Large intestine (tissue), 3 donors: ENCODE data around the gene GPATCH2. TPM values are rescaled to one million over a fixed set of nuclear protein-coding genes. Genes with fewer than 3 reads are reported as not detected.

Experiments
- DNase-seq, 2 donors: peaks; one replicate each; pipeline versions ENCODE4 v3.0.0 to v3.0.0-alpha.2; 2013
- H3K27ac ChIP-seq: one replicate; pipeline ENCODE4 v1.5.1; 2013; ENCODE audit warnings: low read length
- H3K27me3 ChIP-seq: 2 replicates; pipeline ENCODE4 v1.6.1; 2013; ENCODE audit warnings: low read length; ENCODE audit not compliant: control insufficient read depth, insufficient read depth
- H3K36me3 ChIP-seq: 2 replicates; pipeline ENCODE4 v1.6.1; 2013; ENCODE audit warnings: low read length; ENCODE audit not compliant: control insufficient read depth, insufficient read depth
- H3K4me1 ChIP-seq: one replicate; pipeline ENCODE4 v1.6.1; 2013; ENCODE audit warnings: low read length; ENCODE audit not compliant: control insufficient read depth, insufficient read depth
- H3K4me3 ChIP-seq: one replicate; pipeline ENCODE4 v1.5.1; 2013; ENCODE audit warnings: low read length
- H3K9me3 ChIP-seq: one replicate; pipeline ENCODE4 v1.6.1; 2013; ENCODE audit warnings: mild to moderate bottlenecking, low read depth, low read length, moderate library complexity; ENCODE audit not compliant: control insufficient read depth
- WGBS: methylation state at CpG from one replicate; pipeline ENCODE4 v1.1.5; 2013; ENCODE audit warnings: low lambda C conversion rate; ENCODE audit not compliant: insufficient coverage; 5-methylcytosine and 5-hydroxymethylcytosine counted together
- polyA plus RNA-seq: library from polyadenylated mRNA; unstranded; fragments of 120-200 nt; gene quantifications from one replicate; pipeline ENCODE4 v1.2.1, GENCODE V29; 2013

GPATCH2 gene
- polyA plus RNA-seq, 1 donor, result 19.0 TPM

- Histone ChIP-seq H3K36me3 (peaks cover 2% of the 10 kb centered on the region), H3K4me1 (no peaks in the 10 kb centered on the region)
- WGBS, result 50% methylated on average over 1 of the region's 1 CpG
Observed at GRCh38 chr1:217493290-217493689, 137.6 kb downstream of the GPATCH2 start.

GRCh38 chr1:217484871-217485270 is 146.0 kb downstream of the GPATCH2 start:
- no peaks in the 10 kb centered on the region for H3K9me3 ChIP-seq
- no peak for DNase-seq
- peaks cover 6% of the 10 kb centered on the region for H3K36me3 ChIP-seq
- H3K4me1 ChIP-seq, result no peaks in the 10 kb centered on the region
- H3K4me3 ChIP-seq, result no peak overlapping the region
- no peaks in the 10 kb centered on the region for H3K27me3 ChIP-seq
- H3K27ac ChIP-seq, result no peak overlapping the region

More at GRCh38 chr1:217493290-217493689, 137.6 kb downstream of the GPATCH2 start:
- no peak overlapping the region for H3K27ac ChIP-seq
- peak in 1 of 2 donors; percentile 11 for DNase-seq
- H3K9me3 ChIP-seq, result no peaks in the 10 kb centered on the region
- no peaks in the 10 kb centered on the region for H3K27me3 ChIP-seq
- no peak overlapping the region for H3K4me3 ChIP-seq

DNA sequence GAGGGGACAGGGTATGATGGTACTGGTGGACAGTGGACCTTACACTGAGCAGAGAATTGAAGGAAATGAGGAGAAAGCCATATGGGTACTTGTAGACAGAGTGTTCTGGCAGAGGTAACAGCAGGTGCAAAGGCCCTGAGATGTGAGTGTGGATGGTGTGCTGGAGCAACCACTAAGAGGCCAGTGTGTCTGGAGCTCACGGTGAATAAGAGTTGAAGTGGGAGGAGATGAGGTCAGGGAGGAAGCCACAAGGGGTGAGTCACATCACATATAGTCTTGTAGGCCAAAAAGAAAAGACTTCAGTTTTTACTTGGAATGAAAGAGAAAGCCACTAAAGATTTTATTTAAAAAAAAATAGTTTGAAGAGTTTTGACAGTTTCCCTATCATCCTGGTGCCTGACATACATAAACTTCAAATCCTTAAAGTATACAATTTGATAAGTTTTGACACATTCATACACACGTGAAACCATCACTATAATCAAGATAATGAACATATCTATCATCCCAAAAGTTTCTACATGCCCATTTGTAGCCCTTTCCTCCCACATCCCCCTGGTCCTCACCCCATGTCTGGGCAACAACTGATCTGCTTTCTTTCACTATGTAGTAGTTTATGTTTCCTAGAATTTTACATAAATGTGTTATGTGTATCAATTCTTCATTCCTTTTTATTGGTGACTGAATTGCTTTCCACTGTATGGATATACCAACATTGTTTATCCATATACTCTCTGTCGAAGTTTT is 148.4 kb downstream of the GPATCH2 start:
- H3K4me3 ChIP-seq, result no peak overlapping the region
- H3K9me3 ChIP-seq, result no peaks in the 10 kb centered on the region
- H3K4me1 ChIP-seq, result no peaks in the 10 kb centered on the region
- peaks cover 6% of the 10 kb centered on the region for H3K36me3 ChIP-seq
- DNase-seq, result no peak
- no peak overlapping the region for H3K27ac ChIP-seq
- no peaks in the 10 kb centered on the region for H3K27me3 ChIP-seq
- WGBS, result no CpG with 5 or more reads among the region's 3 CpGs

DNA sequence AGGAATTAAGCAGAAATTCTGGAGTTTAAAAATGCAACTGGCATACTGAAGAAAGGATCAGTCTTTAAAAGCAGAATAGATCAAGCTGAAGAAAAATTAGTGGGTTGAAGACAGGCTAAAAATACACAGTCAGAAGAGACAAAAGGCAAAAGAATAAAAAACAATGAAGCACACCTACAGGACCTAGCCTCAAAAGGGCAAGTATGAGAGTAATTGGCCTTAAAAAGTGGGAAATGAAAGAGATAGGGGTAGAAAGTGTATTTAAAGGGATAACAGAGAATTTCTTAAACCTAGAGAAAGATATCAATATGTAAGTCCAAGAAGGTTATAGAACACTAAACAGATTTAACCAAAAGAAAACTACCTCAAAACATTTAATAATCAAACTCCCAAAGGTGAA is 152.4 kb downstream of the GPATCH2 start:
- H3K4me3 ChIP-seq, result no peak overlapping the region
- DNase-seq, result no peak
- no peaks in the 10 kb centered on the region for H3K9me3 ChIP-seq
- no peak overlapping the region for H3K27ac ChIP-seq
- H3K4me1 ChIP-seq, result no peaks in the 10 kb centered on the region
- H3K27me3 ChIP-seq, result no peaks in the 10 kb centered on the region
- peaks cover 3% of the 10 kb centered on the region for H3K36me3 ChIP-seq

GRCh38 chr1:217472915-217473314 is 158.0 kb downstream of the GPATCH2 start:
- DNase-seq, result peak in 1 of 2 donors; percentile 9

DNA sequence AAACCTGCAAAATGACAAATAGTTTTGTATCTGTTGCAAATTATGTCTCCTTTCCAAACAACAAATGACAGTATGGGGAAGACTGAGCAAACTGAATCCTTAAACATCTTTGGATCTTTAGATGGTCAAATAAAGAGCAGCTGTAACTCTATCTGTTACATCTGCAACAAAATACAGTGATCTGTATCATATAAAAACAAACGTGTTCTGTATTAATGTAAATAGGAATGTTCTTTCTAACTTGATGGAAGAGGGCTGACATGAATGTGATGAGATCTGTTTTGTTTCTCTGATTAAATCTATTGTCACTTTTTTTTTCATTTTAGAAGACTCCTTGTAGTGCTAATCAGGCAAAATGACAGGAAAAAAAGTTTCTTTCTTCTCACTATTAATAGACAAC is 159.5 kb downstream of the GPATCH2 start:
- H3K4me1 ChIP-seq, result no peaks in the 10 kb centered on the region
- WGBS, result no CpG with 5 or more reads among the region's 1 CpG
- no peak for DNase-seq
- no peak overlapping the region for H3K27ac ChIP-seq
- H3K36me3 ChIP-seq, result no peaks in the 10 kb centered on the region
- H3K9me3 ChIP-seq, result no peaks in the 10 kb centered on the region
- no peak overlapping the region for H3K4me3 ChIP-seq
- no peaks in the 10 kb centered on the region for H3K27me3 ChIP-seq

More at GRCh38 chr1:217472915-217473314, 158.0 kb downstream of the GPATCH2 start:
- Histone ChIP-seq H3K27ac (no peak overlapping the region), H3K36me3 (no peaks in the 10 kb centered on the region), H3K27me3 (no peaks in the 10 kb centered on the region), H3K4me3 (no peak overlapping the region), H3K9me3 (no peaks in the 10 kb centered on the region), H3K4me1 (no peaks in the 10 kb centered on the region)
- no CpG with 5 or more reads among the region's 1 CpG for WGBS

DNA sequence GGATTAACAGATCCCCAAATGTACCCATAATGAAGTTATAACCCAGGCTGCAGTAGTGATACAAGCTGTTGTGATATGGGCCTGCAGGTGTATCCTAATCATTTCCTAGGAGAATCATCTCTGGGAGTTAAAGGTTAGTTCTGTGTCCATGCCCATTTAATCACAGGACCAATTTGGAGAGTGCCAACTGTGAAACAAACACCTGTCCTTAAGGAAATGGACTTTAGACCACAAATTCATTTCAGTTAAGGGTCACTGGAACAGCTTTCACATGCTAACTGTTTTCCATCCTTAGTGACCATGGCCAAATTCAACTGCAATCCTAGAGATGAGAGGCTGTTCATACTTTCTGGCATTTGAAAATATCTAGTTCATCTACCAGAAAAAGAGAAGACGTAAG is 160.9 kb downstream of the GPATCH2 start:
- no peaks in the 10 kb centered on the region for H3K4me1 ChIP-seq
- no peaks in the 10 kb centered on the region for H3K27me3 ChIP-seq
- H3K36me3 ChIP-seq, result no peaks in the 10 kb centered on the region
- 88% methylated on average over 1 of the region's 1 CpG for WGBS
- DNase-seq, result peak in 1 of 2 donors; percentile 5
- no peak overlapping the region for H3K4me3 ChIP-seq
- H3K9me3 ChIP-seq, result peaks cover 5% of the 10 kb centered on the region
- no peak overlapping the region for H3K27ac ChIP-seq

DNA sequence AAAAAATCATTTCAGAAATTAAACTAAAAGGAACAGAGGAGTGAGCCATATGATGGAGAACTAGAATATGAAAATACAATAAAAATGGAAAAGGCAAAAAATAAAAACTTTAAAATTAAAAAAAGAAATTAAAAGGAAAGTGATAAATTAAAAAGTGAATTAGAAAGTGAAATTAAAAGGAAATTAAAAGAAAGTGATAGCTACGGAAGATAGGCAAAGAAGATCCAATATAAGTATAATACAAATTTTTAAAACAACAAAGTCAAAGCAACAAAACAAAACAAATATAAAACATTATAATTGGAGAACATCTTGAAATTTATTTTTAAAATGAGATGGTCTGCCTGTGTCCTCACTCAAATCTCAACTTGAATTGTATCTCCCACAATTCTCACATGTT is 165.8 kb downstream of the GPATCH2 start:
- 100% methylated on average over 1 of the region's 1 CpG for WGBS
- Histone ChIP-seq H3K36me3 (no peaks in the 10 kb centered on the region), H3K4me1 (no peaks in the 10 kb centered on the region), H3K9me3 (peaks cover 7% of the 10 kb centered on the region), H3K4me3 (no peak overlapping the region), H3K27me3 (no peaks in the 10 kb centered on the region), H3K27ac (no peak overlapping the region)
- no peak for DNase-seq

- WGBS, result 88% methylated on average over 1 of the region's 1 CpG
- Histone ChIP-seq H3K4me3 (no peak overlapping the region), H3K36me3 (no peaks in the 10 kb centered on the region), H3K27ac (no peak overlapping the region), H3K9me3 (peaks cover 7% of the 10 kb centered on the region), H3K27me3 (no peaks in the 10 kb centered on the region), H3K4me1 (no peaks in the 10 kb centered on the region)
- peak; percentile 52 to 56 for DNase-seq
Observed at GRCh38 chr1:217462666-217463065, 168.2 kb downstream of the GPATCH2 start.

GRCh38 chr1:217462159-217462558 is 168.7 kb downstream of the GPATCH2 start:
- Histone ChIP-seq H3K4me3 (no peak overlapping the region), H3K27ac (no peak overlapping the region), H3K4me1 (no peaks in the 10 kb centered on the region), H3K36me3 (no peaks in the 10 kb centered on the region), H3K9me3 (peaks cover 7% of the 10 kb centered on the region), H3K27me3 (no peaks in the 10 kb centered on the region)
- DNase-seq, result no peak
- 94% methylated on average over 2 of the region's 2 CpGs for WGBS

DNA sequence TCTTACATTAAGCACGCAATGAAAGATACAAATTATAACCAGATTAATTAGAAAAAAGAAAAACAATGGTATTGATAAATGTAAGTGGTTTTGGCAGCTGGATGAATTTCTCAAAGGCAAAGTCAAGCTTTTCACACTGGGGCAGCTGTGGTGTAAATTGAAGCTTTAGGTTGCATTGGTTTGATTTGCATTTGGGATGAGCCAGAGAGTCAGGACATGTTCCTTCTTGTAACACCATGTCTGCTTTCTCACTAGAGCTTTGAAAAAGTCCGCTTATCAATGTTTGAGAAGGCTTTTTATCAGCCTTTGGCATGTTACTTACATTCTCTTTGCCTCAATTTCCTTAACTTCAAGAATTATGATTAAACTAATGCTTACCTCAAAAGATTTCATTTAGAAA is 173.9 kb downstream of the GPATCH2 start:
- no peaks in the 10 kb centered on the region for H3K27me3 ChIP-seq
- 100% methylated on average over 1 of the region's 2 CpGs for WGBS
- no peak overlapping the region for H3K27ac ChIP-seq
- H3K36me3 ChIP-seq, result peaks cover 2% of the 10 kb centered on the region
- DNase-seq, result no peak
- H3K4me1 ChIP-seq, result peaks cover 4% of the 10 kb centered on the region
- H3K4me3 ChIP-seq, result no peak overlapping the region
- no peaks in the 10 kb centered on the region for H3K9me3 ChIP-seq
